K562 (cell line): ENCODE data around the gene ERBB4. TPM values are rescaled to one million over a fixed set of nuclear protein-coding genes. Genes with fewer than 3 reads are reported as not detected.

Experiments
- ATAC-seq: fragments of 200-7000 bp; cut with Tn5 transposase; 3 replicates; pipeline ENCODE4 v1.9.1; 2020; ENCODE audit warnings: moderate library complexity
- BruUV-seq: library from RNA; stranded (reverse); fragments of 400-500 nt; replicated peaks from 2 replicates; lab custom pipeline; 2021; lab: Mats Ljungman, UMichigan
- CTCF ChIA-PET: fragments of 300-600 bp; formaldehyde crosslinking; extraction: SDS; loops from one replicate; lab custom pipeline; 2021; ENCODE audit warnings: low intra/inter-chr PET ratio; lab: Yijun Ruan, JAX
- POLR2A ChIA-PET: fragments of 300-600, 350-650 bp; sonication (Branson Sonifier 250); formaldehyde crosslinking; extraction: SDS; loops from one replicate; lab custom pipeline; 2021; ENCODE audit warnings: antibody characterized with exemption, inconsistent platforms; lab: Yijun Ruan, JAX
- DNase-seq, 4 experiments: peaks; one replicate each; pipeline versions ENCODE4 v3.0.0 to v3.0.0-alpha.2; 2011 to 2018; ENCODE audit warnings: low spot score in 3 of 4, mixed read lengths in 3 of 4; ENCODE audit errors: extremely low read depth in 1 of 4
- FAIRE-seq: peaks from 2 replicates; lab custom pipeline; 2011; peaks lifted over from hg19 to GRCh38; lab: Jason Lieb, UNC
- H2AFZ ChIP-seq: 2 replicates; pipeline ENCODE4 v1.6.0; 2011; ENCODE audit warnings: low read depth, low read length, control low read depth, inconsistent platforms
- H3K27ac ChIP-seq: fragments of 200-600 bp; 3 replicates; pipeline ENCODE4 v1.8.0; 2011; ENCODE audit warnings: low read depth, mild to moderate bottlenecking, control low read depth, inconsistent platforms, low read length, moderate library complexity, mixed read lengths; ENCODE audit errors: extremely low read depth
- H3K27me3 ChIP-seq, 2 experiments: fragments of 300-600 bp in 1 of 2; 2 replicates in 1 of 2; 3 replicates in 1 of 2; pipeline versions ENCODE4 v1.6.0 to v1.8.0; 2011; ENCODE audit warnings: inconsistent platforms in 2 of 2, low read length in 2 of 2, mild to moderate bottlenecking in 1 of 2, mixed read lengths in 1 of 2, moderate library complexity in 1 of 2; ENCODE audit not compliant: control insufficient read depth in 2 of 2, insufficient read depth in 2 of 2
- H3K36me3 ChIP-seq: fragments of 300-600 bp; 3 replicates; pipeline ENCODE4 v1.8.0; 2011; ENCODE audit warnings: mild to moderate bottlenecking, low read length, inconsistent platforms; ENCODE audit not compliant: control insufficient read depth, insufficient read depth
- H3K4me1 ChIP-seq, 2 experiments: fragments of 200-600 bp in 1 of 2; replicated peaks in 1 of 2; 2 replicates in 1 of 2; 3 replicates in 1 of 2; pipeline versions ENCODE4 v1.5.1 to v1.8.0; 2011; ENCODE audit warnings: inconsistent platforms in 2 of 2, low read length in 2 of 2, mild to moderate bottlenecking in 1 of 2, mixed read lengths in 1 of 2, moderate library complexity in 1 of 2; ENCODE audit not compliant: control insufficient read depth in 2 of 2, insufficient read depth in 2 of 2
- H3K4me2 ChIP-seq: 2 replicates; pipeline ENCODE4 v1.6.1; 2011; ENCODE audit warnings: low read length, control low read depth, inconsistent platforms, mixed read lengths; ENCODE audit not compliant: insufficient read depth
- H3K4me3 ChIP-seq: fragments of 200-600 bp; sonication (generic), shearing (Covaris generic); 2 replicates; pipeline ENCODE4 v1.5.1; 2016; ENCODE audit warnings: control low read depth, inconsistent platforms
- H3K79me2 ChIP-seq: fragments of 200-600 bp; 3 replicates; pipeline ENCODE4 v1.8.0; 2011; ENCODE audit warnings: low read length, inconsistent platforms; ENCODE audit not compliant: control insufficient read depth, insufficient read depth
- H3K9ac ChIP-seq, 2 experiments: 2 replicates each; pipeline versions ENCODE4 v1.6.0 to v1.6.1; 2011; ENCODE audit warnings: low read depth in 2 of 2, low read length in 2 of 2, control low read depth in 1 of 2, inconsistent platforms in 1 of 2, mild to moderate bottlenecking in 1 of 2, mixed read lengths in 1 of 2; ENCODE audit not compliant: insufficient read depth in 1 of 2
- H3K9me1 ChIP-seq: one replicate; pipeline ENCODE4 v1.6.0; 2011; ENCODE audit warnings: inconsistent platforms, mild to moderate bottlenecking, low read length, moderate library complexity; ENCODE audit not compliant: control insufficient read depth, insufficient read depth
- H3K9me3 ChIP-seq: replicated peaks from 2 replicates; pipeline ENCODE4 v1.5.1; 2011; ENCODE audit warnings: low read depth, low read length, inconsistent platforms; ENCODE audit not compliant: control insufficient read depth, insufficient read depth
- H4K20me1 ChIP-seq: replicated peaks from 2 replicates; pipeline ENCODE4 v1.6.1; 2011; ENCODE audit warnings: low read length, inconsistent platforms, mixed read lengths; ENCODE audit not compliant: control insufficient read depth, insufficient read depth
- ATF2 ChIP-seq: sonication (generic); formaldehyde crosslinking; IDR thresholded peaks from 2 replicates; pipeline ENCODE4 v1.8.1; 2022; ENCODE audit warnings: missing genetic modification reagents
- BDP1 ChIP-seq: IDR thresholded peaks from 3 replicates; pipeline ENCODE4 v1.6.1; 2011; ENCODE audit not compliant: insufficient read length, insufficient read depth
- DEAF1 ChIP-seq: fragments of 450-650 bp; formaldehyde crosslinking; IDR thresholded peaks from 2 replicates; pipeline ENCODE4 v1.4.0; 2020; ENCODE audit warnings: mild to moderate bottlenecking, moderate library complexity
- HDAC3 ChIP-seq: fragments of 450-650 bp; IDR thresholded peaks from 2 replicates; pipeline ENCODE4 v1.6.1; 2018; ENCODE audit warnings: borderline replicate concordance, mild to moderate bottlenecking, moderate library complexity; ENCODE audit not compliant: partially characterized antibody
- ILK ChIP-seq: fragments of 450-650 bp; IDR thresholded peaks from 2 replicates; pipeline ENCODE4 v1.6.1; 2016; ENCODE audit warnings: missing genetic modification characterization, low read depth, mild to moderate bottlenecking, missing compliant biosample characterization, moderate library complexity, borderline replicate concordance
- IRF2 ChIP-seq: sonication (generic); formaldehyde crosslinking; IDR thresholded peaks from 2 replicates; pipeline ENCODE4 v1.8.1; 2022; ENCODE audit warnings: mild to moderate bottlenecking, missing genetic modification reagents
- MCM3 ChIP-seq: fragments of 450-650 bp; IDR thresholded peaks from 2 replicates; pipeline ENCODE4 v1.6.1; 2016
- MECOM ChIP-seq: fragments of 250-450 bp; sonication (Bioruptor Pico); IDR thresholded peaks from 2 replicates; pipeline ENCODE4 v1.8.0; 2022; ENCODE audit warnings: inconsistent platforms
- MEIS2 ChIP-seq: fragments of 450-650 bp; IDR thresholded peaks from 2 replicates; pipeline ENCODE4 v1.6.1; 2014; ENCODE audit warnings: mild to moderate bottlenecking; ENCODE audit not compliant: partially characterized antibody
- NFRKB ChIP-seq: fragments of 450-650 bp; IDR thresholded peaks from 2 replicates; pipeline ENCODE4 v1.6.1; 2016; ENCODE audit warnings: low read depth
- SRSF1 ChIP-seq: fragments of 200-400 bp; formaldehyde crosslinking; IDR thresholded peaks from 2 replicates; pipeline ENCODE4 v1.6.1; 2017; ENCODE audit warnings: mild to moderate bottlenecking, low read depth, low read length, moderate library complexity
- TAL1 ChIP-seq: fragments of 450-650 bp; IDR thresholded peaks from 2 replicates; pipeline ENCODE4 v1.6.1; 2016; ENCODE audit warnings: mild to moderate bottlenecking
- ZNF232 ChIP-seq: sonication (generic); formaldehyde crosslinking; IDR thresholded peaks from 2 replicates; pipeline ENCODE4 v1.8.0; 2022; ENCODE audit warnings: mild to moderate bottlenecking, missing genetic modification reagents
- ZNF436 ChIP-seq: fragments of 250-450, 450-650 bp; sonication (Bioruptor Pico); formaldehyde crosslinking; IDR thresholded peaks from 2 replicates; pipeline ENCODE4 v1.7.0; 2020; ENCODE audit warnings: mild to moderate bottlenecking
- ZNF512 ChIP-seq: IDR thresholded peaks from 2 replicates; pipeline ENCODE4 v1.6.1; 2016; ENCODE audit warnings: missing genetic modification characterization, missing compliant biosample characterization
- ZNF785 ChIP-seq: fragments of 250-450 bp; sonication (Bioruptor Pico); IDR thresholded peaks from 2 replicates; pipeline ENCODE4 v1.4.0; 2020; ENCODE audit warnings: mild to moderate bottlenecking
- WGBS: fragments of 100-300 bp; shearing (Covaris generic); methylation state at CpG from one replicate; pipeline ENCODE4 v1.1.6; 2016; ENCODE audit warnings: low coverage, mixed read lengths; ENCODE audit not compliant: insufficient coverage; ENCODE audit errors: missing lambda C conversion rate; 5-methylcytosine and 5-hydroxymethylcytosine counted together
- in situ Hi-C: fragments of 300-500 bp; cut with MboI; formaldehyde crosslinking; loops from 4 replicates; pipeline ENCODE4 v1.15.0; 2018; ENCODE audit warnings: inconsistent platforms, mixed read lengths
- intact Hi-C: fragments of 100-400 bp; cut with micrococcal nuclease; formaldehyde crosslinking; loops from 2 replicates; pipeline ENCODE4 v1.14.2; 2022
- polyA plus RNA-seq, 8 experiments: library from polyadenylated mRNA; depleted of rRNA in 4 of 8; stranded (reverse) in 5 of 8; unstranded in 3 of 8; fragments of >200 nt; fragmentation: Nextera tagmentation in 2 of 8; fragmentation: Illumina TruSeq in 1 of 8; extraction: Ambion mirVana in 2 of 8; extraction: Trizol in 1 of 8; gene quantifications; 2 replicates each; pipeline versions ENCODE4 v1.2.1 to v1.2.3, GENCODE V29; 2011 to 2014; ENCODE audit warnings: inconsistent platforms in 1 of 8, missing spikeins in 1 of 8
- total RNA-seq, 7 experiments: library from RNA; depleted of rRNA in 6 of 7; stranded (reverse); fragments of >200 nt in 6 of 7; fragmentation: Illumina TruSeq in 2 of 7; extraction: Trizol in 2 of 7; gene quantifications; 2 replicates each; pipeline versions ENCODE4 v1.2.1 to v1.2.3, GENCODE V29; 2011 to 2021; ENCODE audit warnings: low replicate concordance in 1 of 7

The ERBB4 gene
- total and polyA plus RNA-seq, 9 of the 15 experiments (the other 6 are each of a cell fraction or from before 2014, with no cell fraction given): not detected

GRCh38 chr2:212195626-212196025, 343.0 kb downstream of the ERBB4 start:
- BruUV-seq: no TSS peak
- H3K36me3 ChIP-seq: no peaks in the 10 kb centered on the region
- no peak overlapping the region for H3K4me2 ChIP-seq
- DNase-seq (no peak), FAIRE-seq (no peak), ATAC-seq (no peak)
- H3K9me3 ChIP-seq: no peaks in the 10 kb centered on the region
- no peak overlapping the region for H3K4me3 ChIP-seq
- no peaks in the 10 kb centered on the region for H3K9me1 ChIP-seq
- WGBS: 0% methylated on average over 1 of the region's 1 CpG
- TF ChIP-seq ZNF785 (no peak), ZNF436 (CRISPR knock-in tag) (no peak), MEIS2 (no peak), IRF2 (CRISPR knock-in tag) (no peak), ZNF512 (tag) (no peak), MCM3 (no peak), HDAC3 (no peak), SRSF1 (no peak), BDP1 (no peak), DEAF1 (CRISPR knock-in tag) (no peak), ATF2 (no peak), MECOM (CRISPR knock-in tag) (no peak), NFRKB (no peak), ILK (tag) (no peak), TAL1 (no peak), ZNF232 (CRISPR knock-in tag) (no peak)
- in situ Hi-C loops (no loop called here), intact Hi-C loops (no loop called here)
- no peaks in the 10 kb centered on the region for H3K79me2 ChIP-seq
- no peak overlapping the region for H3K9ac ChIP-seq
- POLR2A ChIA-PET: no interaction called here
- no peak overlapping the region for H3K27ac ChIP-seq
- no peak overlapping the region for H2AFZ ChIP-seq
- CTCF ChIA-PET: no interaction called here
- H3K4me1 ChIP-seq: no peaks in the 10 kb centered on the region
- no peaks in the 10 kb centered on the region for H4K20me1 ChIP-seq
- H3K27me3 ChIP-seq: no peaks in the 10 kb centered on the region
